ENCODE data around the gene ABLIM2.

GRCh38 chr4:8202108-8203051, 43.8 kb upstream of the ABLIM2 start:
- TF ChIP-seq ZFP36 (IDR thresholded peaks at IDR 0.05; ENCODE audit: borderline replicate concordance, partially characterized antibody): no peak
- TF ChIP-seq, protein P1, sequence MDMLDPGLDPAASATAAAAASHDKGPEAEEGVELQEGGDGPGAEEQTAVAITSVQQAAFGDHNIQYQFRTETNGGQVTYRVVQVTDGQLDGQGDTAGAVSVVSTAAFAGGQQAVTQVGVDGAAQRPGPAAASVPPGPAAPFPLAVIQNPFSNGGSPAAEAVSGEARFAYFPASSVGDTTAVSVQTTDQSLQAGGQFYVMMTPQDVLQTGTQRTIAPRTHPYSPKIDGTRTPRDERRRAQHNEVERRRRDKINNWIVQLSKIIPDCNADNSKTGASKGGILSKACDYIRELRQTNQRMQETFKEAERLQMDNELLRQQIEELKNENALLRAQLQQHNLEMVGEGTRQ (IDR thresholded peaks at IDR 0.05): no peak
- TF ChIP-seq CTCF (IDR thresholded peaks at IDR 0.05): no peak
- TF ChIP-seq POLR2A (IDR thresholded peaks at IDR 0.05; ENCODE audit: low read length): no peak
- no peak for TF ChIP-seq ZSCAN20 (CRISPR knock-in tag; IDR thresholded peaks at IDR 0.05)
- TF ChIP-seq EP300 (IDR thresholded peaks at IDR 0.05): no peak
- TF ChIP-seq POLR2AphosphoS2 (conservative IDR thresholded peaks at IDR 0.05; ENCODE audit: low read length): no peak
